A673 (cell line): ENCODE measurements around the gene PRB2.

Source experiments
- EZH2 ChIP-seq: fragments of 200-600 bp; sonication (generic); IDR thresholded peaks from 2 replicates; pipeline ENCODE4 v1.6.1; 2017; ENCODE audit warnings: borderline replicate concordance, low read depth, mild to moderate bottlenecking, mixed read lengths, antibody characterized with exemption, low read length; ENCODE audit not compliant: poor library complexity, severe bottlenecking
- TF ChIP-seq, protein P1 (sequence below): fragments of 300-800, 200-600 bp; sonication (generic); conservative IDR thresholded peaks from 2 replicates; pipeline ENCODE4 v1.5.1; 2017; ENCODE audit warnings: low read depth, mild to moderate bottlenecking, antibody characterized with exemption, low read length, moderate library complexity, mixed read lengths

DNA sequence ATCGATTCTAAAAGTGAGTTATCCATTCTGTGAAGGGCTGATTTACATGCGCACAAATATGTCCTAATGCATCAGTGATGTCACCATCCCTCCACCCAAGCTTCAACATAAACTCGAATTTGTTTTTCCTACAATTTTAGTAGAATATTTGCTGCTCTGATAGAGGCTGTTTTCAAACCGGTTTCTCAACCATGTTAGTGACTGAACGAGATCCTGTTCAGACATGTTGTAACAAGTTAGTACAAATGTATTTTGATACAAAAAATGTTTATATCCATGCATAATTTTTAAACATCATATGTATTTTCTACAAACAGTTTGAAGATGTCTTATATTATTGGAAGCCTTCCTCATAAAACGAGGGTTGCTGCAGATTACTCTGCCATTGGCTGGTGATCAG lies 12.7 kb upstream of the PRB2 start:
- TF ChIP-seq, protein P1, sequence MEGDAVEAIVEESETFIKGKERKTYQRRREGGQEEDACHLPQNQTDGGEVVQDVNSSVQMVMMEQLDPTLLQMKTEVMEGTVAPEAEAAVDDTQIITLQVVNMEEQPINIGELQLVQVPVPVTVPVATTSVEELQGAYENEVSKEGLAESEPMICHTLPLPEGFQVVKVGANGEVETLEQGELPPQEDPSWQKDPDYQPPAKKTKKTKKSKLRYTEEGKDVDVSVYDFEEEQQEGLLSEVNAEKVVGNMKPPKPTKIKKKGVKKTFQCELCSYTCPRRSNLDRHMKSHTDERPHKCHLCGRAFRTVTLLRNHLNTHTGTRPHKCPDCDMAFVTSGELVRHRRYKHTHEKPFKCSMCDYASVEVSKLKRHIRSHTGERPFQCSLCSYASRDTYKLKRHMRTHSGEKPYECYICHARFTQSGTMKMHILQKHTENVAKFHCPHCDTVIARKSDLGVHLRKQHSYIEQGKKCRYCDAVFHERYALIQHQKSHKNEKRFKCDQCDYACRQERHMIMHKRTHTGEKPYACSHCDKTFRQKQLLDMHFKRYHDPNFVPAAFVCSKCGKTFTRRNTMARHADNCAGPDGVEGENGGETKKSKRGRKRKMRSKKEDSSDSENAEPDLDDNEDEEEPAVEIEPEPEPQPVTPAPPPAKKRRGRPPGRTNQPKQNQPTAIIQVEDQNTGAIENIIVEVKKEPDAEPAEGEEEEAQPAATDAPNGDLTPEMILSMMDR: no peak
- no peak for TF ChIP-seq EZH2
